Measurements from ENCODE around the gene FNBP1. TPM values are rescaled to one million over a fixed set of nuclear protein-coding genes. Genes with fewer than 3 reads are reported as not detected.

Gene FNBP1
- total and polyA plus RNA-seq, 10 of the 15 experiments (the other 5 are each of a cell fraction or from before 2014, with no cell fraction given): 64.5 to 353 (median 179) TPM

DNA sequence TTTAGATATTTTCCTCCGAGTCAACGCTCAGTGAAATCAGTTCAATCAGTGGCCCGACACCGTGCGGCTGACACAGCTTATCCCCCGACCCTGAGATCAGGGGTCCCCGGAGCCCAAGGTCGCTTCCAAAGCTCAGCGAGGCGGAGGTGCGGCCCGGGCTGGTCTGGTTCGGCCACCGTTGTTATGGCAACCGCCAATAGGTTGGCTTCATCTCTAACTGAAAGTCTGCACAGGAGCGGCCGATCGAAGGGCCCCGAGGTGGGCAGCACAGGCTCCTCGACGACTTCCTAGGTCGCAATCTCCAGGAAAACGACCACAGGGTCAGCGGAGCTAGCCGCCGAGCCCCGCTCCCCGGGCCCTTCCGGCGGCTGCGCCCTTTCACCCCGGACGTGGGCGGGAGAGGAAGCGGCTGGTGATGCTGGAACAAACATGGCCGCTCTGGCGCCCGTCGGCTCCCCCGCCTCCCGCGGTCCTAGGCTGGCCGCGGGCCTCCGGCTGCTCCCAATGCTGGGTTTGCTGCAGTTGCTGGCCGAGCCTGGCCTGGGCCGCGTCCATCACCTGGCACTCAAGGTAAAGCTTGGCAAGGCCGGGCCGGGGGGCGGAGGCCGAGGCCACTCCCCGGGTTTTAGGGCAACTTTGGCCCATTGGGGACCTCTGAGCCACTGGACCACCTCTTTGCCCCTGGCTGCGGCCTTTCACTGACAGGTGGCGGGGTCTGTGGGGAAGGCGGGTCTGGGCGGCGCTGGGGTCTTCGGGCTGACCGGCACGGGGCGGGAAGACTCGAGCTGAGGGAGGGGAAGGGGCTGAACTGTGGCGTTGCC is 10.7 kb upstream of the FNBP1 start, which contains the start of gene GPR107 (continued):
- TF ChIP-seq, protein P1, sequence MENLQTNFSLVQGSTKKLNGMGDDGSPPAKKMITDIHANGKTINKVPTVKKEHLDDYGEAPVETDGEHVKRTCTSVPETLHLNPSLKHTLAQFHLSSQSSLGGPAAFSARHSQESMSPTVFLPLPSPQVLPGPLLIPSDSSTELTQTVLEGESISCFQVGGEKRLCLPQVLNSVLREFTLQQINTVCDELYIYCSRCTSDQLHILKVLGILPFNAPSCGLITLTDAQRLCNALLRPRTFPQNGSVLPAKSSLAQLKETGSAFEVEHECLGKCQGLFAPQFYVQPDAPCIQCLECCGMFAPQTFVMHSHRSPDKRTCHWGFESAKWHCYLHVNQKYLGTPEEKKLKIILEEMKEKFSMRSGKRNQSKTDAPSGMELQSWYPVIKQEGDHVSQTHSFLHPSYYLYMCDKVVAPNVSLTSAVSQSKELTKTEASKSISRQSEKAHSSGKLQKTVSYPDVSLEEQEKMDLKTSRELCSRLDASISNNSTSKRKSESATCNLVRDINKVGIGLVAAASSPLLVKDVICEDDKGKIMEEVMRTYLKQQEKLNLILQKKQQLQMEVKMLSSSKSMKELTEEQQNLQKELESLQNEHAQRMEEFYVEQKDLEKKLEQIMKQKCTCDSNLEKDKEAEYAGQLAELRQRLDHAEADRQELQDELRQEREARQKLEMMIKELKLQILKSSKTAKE (IDR thresholded peaks at IDR 0.05; ENCODE audit: low read depth, poor library complexity, severe bottlenecking): no peak
- TF ChIP-seq MYB (IDR thresholded peaks at IDR 0.05; ENCODE audit: borderline replicate concordance, low read depth, low read length) (no peak), NFXL1 (IDR thresholded peaks at IDR 0.05; ENCODE audit: borderline replicate concordance) (no peak), LARP7 (IDR thresholded peaks at IDR 0.05) (peak; percentile 86), MXI1 (IDR thresholded peaks at IDR 0.05; ENCODE audit: low read depth, low read length) (peak; percentile 78; the same call in 1 of the 2 replicates), PAX5 (IDR thresholded peaks at IDR 0.05; ENCODE audit: borderline replicate concordance, low read depth, low read length) (no peak), MEF2B (IDR thresholded peaks at IDR 0.05; ENCODE audit: partially characterized antibody, poor library complexity, severe bottlenecking) (peak; percentile 30), RCOR1 (conservative IDR thresholded peaks at IDR 0.05; ENCODE audit: low read depth, low read length) (no peak), NRF1 (conservative IDR thresholded peaks at IDR 0.05; ENCODE audit: low read depth, low read length) (no peak), SMC3 (IDR thresholded peaks at IDR 0.05; ENCODE audit: borderline replicate concordance, low read length) (no peak), POLR2A (IDR thresholded peaks at IDR 0.05; ENCODE audit: low read depth, low read length) (peak; percentile 85), STAT1 (conservative IDR thresholded peaks at IDR 0.05) (peak; percentile 94; the same call in 1 of the 2 replicates), TBL1XR1 (IDR thresholded peaks at IDR 0.05; ENCODE audit: low read depth, low read length) (peak; percentile 61; the same call in 1 of the 2 replicates), DPF2 (IDR thresholded peaks at IDR 0.05) (peak; percentile 81), SMAD5 (IDR thresholded peaks at IDR 0.05; ENCODE audit: low read depth) (no peak), SRF (IDR thresholded peaks at IDR 0.05; ENCODE audit: low read depth in 2 of 2, low read length in 2 of 2) (no peak), CREM (IDR thresholded peaks at IDR 0.05; ENCODE audit: low read depth) (peak; percentile 44; the same call in 1 of the 2 replicates), ASH2L (IDR thresholded peaks at IDR 0.05; ENCODE audit: borderline replicate concordance, low read depth) (peak; percentile 72; the same call in 1 of the 2 replicates)
- TF ChIP-seq, protein P2, sequence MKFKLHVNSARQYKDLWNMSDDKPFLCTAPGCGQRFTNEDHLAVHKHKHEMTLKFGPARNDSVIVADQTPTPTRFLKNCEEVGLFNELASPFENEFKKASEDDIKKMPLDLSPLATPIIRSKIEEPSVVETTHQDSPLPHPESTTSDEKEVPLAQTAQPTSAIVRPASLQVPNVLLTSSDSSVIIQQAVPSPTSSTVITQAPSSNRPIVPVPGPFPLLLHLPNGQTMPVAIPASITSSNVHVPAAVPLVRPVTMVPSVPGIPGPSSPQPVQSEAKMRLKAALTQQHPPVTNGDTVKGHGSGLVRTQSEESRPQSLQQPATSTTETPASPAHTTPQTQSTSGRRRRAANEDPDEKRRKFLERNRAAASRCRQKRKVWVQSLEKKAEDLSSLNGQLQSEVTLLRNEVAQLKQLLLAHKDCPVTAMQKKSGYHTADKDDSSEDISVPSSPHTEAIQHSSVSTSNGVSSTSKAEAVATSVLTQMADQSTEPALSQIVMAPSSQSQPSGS (IDR thresholded peaks at IDR 0.05; ENCODE audit: low read length): no peak
- TF ChIP-seq, protein P3, sequence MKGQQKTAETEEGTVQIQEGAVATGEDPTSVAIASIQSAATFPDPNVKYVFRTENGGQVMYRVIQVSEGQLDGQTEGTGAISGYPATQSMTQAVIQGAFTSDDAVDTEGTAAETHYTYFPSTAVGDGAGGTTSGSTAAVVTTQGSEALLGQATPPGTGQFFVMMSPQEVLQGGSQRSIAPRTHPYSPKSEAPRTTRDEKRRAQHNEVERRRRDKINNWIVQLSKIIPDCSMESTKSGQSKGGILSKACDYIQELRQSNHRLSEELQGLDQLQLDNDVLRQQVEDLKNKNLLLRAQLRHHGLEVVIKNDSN (IDR thresholded peaks at IDR 0.05; ENCODE audit: borderline replicate concordance, extremely low read length, insufficient read depth, low read depth, low read length): no peak
- TF ChIP-seq, protein P4, sequence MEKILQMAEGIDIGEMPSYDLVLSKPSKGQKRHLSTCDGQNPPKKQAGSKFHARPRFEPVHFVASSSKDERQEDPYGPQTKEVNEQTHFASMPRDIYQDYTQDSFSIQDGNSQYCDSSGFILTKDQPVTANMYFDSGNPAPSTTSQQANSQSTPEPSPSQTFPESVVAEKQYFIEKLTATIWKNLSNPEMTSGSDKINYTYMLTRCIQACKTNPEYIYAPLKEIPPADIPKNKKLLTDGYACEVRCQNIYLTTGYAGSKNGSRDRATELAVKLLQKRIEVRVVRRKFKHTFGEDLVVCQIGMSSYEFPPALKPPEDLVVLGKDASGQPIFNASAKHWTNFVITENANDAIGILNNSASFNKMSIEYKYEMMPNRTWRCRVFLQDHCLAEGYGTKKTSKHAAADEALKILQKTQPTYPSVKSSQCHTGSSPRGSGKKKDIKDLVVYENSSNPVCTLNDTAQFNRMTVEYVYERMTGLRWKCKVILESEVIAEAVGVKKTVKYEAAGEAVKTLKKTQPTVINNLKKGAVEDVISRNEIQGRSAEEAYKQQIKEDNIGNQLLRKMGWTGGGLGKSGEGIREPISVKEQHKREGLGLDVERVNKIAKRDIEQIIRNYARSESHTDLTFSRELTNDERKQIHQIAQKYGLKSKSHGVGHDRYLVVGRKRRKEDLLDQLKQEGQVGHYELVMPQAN (conservative IDR thresholded peaks at IDR 0.05): peak; percentile 68; the same call in 1 of the 2 replicates
- TF ChIP-seq, protein P5, sequence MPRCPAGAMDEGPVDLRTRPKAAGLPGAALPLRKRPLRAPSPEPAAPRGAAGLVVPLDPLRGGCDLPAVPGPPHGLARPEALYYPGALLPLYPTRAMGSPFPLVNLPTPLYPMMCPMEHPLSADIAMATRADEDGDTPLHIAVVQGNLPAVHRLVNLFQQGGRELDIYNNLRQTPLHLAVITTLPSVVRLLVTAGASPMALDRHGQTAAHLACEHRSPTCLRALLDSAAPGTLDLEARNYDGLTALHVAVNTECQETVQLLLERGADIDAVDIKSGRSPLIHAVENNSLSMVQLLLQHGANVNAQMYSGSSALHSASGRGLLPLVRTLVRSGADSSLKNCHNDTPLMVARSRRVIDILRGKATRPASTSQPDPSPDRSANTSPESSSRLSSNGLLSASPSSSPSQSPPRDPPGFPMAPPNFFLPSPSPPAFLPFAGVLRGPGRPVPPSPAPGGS (IDR thresholded peaks at IDR 0.05; ENCODE audit: borderline replicate concordance, insufficient read depth, low read depth, low read length, poor library complexity, severe bottlenecking): no peak
